ENCODE data around the gene MRPS30. TPM values are rescaled to one million over a fixed set of nuclear protein-coding genes. Genes with fewer than 3 reads are reported as not detected.

Gene MRPS30
- total RNA-seq, 1 donor: 66.1 TPM

- no peak for DNase-seq (ENCODE audit: low read depth)
- no peak for TF ChIP-seq CTCF (IDR thresholded peaks at IDR 0.05; ENCODE audit: insufficient read depth, low read depth, low read length)
- no peak overlapping the region for H3K4me3 ChIP-seq (ENCODE audit: low read depth, low read length)
These were observed 30.4 kb downstream of the MRPS30 start for GRCh38 chr5:44839018-44839681.

- DNase-seq (ENCODE audit: low read depth): no peak
- TF ChIP-seq CTCF (IDR thresholded peaks at IDR 0.05; ENCODE audit: insufficient read depth, low read depth, low read length): no peak
- H3K4me3 ChIP-seq (ENCODE audit: low read depth, low read length): no peak overlapping the region
These were observed 33.9 kb downstream of the MRPS30 start for GRCh38 chr5:44842496-44843282.

GRCh38 chr5:44844744-44845143 lies 36.0 kb downstream of the MRPS30 start:
- no peak for TF ChIP-seq CTCF (IDR thresholded peaks at IDR 0.05; ENCODE audit: insufficient read depth, low read depth, low read length)
- no peak overlapping the region for H3K4me3 ChIP-seq (ENCODE audit: low read depth, low read length)
- no peak for DNase-seq (ENCODE audit: low read depth)

GRCh38 chr5:44845777-44846176 lies 37.0 kb downstream of the MRPS30 start:
- H3K4me3 ChIP-seq (ENCODE audit: low read depth, low read length): no peak overlapping the region
- TF ChIP-seq CTCF (IDR thresholded peaks at IDR 0.05; ENCODE audit: insufficient read depth, low read depth, low read length): no peak
- no peak for DNase-seq (ENCODE audit: low read depth)

GRCh38 chr5:44847206-44847852 lies 38.6 kb downstream of the MRPS30 start:
- no peak overlapping the region for H3K4me3 ChIP-seq (ENCODE audit: low read depth, low read length)
- DNase-seq (ENCODE audit: low read depth): no peak
- TF ChIP-seq CTCF (IDR thresholded peaks at IDR 0.05; ENCODE audit: insufficient read depth, low read depth, low read length): no peak

GRCh38 chr5:44860267-44860666 lies 51.5 kb downstream of the MRPS30 start:
- H3K4me3 ChIP-seq (ENCODE audit: low read depth, low read length): no peak overlapping the region
- no peak for DNase-seq (ENCODE audit: low read depth)
- no peak for TF ChIP-seq CTCF (IDR thresholded peaks at IDR 0.05; ENCODE audit: insufficient read depth, low read depth, low read length)

Measured in fibroblast of villous mesenchyme (primary cell).